H9 (cell line): ENCODE data around the gene MOCS2. TPM values are rescaled to one million over a fixed set of nuclear protein-coding genes. Genes with fewer than 3 reads are reported as not detected.

ENCODE experiments used
- DNase-seq: peaks from one replicate; pipeline ENCODE4 v3.0.0-alpha.2; 2017
- H2AFZ ChIP-seq: one replicate; pipeline ENCODE4 v1.6.1; 2013; ENCODE audit warnings: mild to moderate bottlenecking, low read length, control low read depth, moderate library complexity
- H2AK5ac ChIP-seq: 2 replicates; pipeline ENCODE4 v1.6.1; 2013; ENCODE audit warnings: low read length, control low read depth, mixed read lengths; ENCODE audit not compliant: insufficient read length
- H2BK120ac ChIP-seq: one replicate; pipeline ENCODE4 v1.6.1; 2013; ENCODE audit warnings: low read depth, mild to moderate bottlenecking, low read length, control low read depth, inconsistent platforms; ENCODE audit not compliant: poor library complexity, severe bottlenecking
- H2BK12ac ChIP-seq: 2 replicates; pipeline ENCODE4 v1.6.1; 2013; ENCODE audit warnings: low read length, control low read depth, mixed read lengths, low read depth; ENCODE audit not compliant: insufficient read length
- H2BK15ac ChIP-seq: 2 replicates; pipeline ENCODE4 v1.6.1; 2013; ENCODE audit warnings: low read depth, low read length, control low read depth
- H2BK20ac ChIP-seq: one replicate; pipeline ENCODE4 v1.6.1; 2013; ENCODE audit warnings: low read depth, mild to moderate bottlenecking, low read length, control low read depth, inconsistent platforms; ENCODE audit not compliant: poor library complexity, severe bottlenecking
- H2BK5ac ChIP-seq: 2 replicates; pipeline ENCODE4 v1.6.1; 2013; ENCODE audit warnings: low read length, control low read depth, mixed read lengths; ENCODE audit not compliant: insufficient read length
- H3K14ac ChIP-seq: 2 replicates; pipeline ENCODE4 v1.6.1; 2013; ENCODE audit warnings: low read length, control low read depth; ENCODE audit not compliant: insufficient read depth
- H3K18ac ChIP-seq: 2 replicates; pipeline ENCODE4 v1.6.1; 2013; ENCODE audit warnings: low read depth, mild to moderate bottlenecking, mixed read lengths, low read length, control low read depth; ENCODE audit not compliant: insufficient read length
- H3K23ac ChIP-seq: 2 replicates; pipeline ENCODE4 v1.6.1; 2013; ENCODE audit warnings: low read length, control low read depth, mixed read lengths, low read depth; ENCODE audit not compliant: insufficient read length
- H3K23me2 ChIP-seq: 2 replicates; pipeline ENCODE4 v1.6.1; 2013; ENCODE audit warnings: low read depth, mild to moderate bottlenecking, mixed read lengths, low read length, control low read depth; ENCODE audit not compliant: insufficient read length, poor library complexity, severe bottlenecking
- H3K27ac ChIP-seq: 2 replicates; pipeline ENCODE4 v1.5.1; 2013; ENCODE audit warnings: low read length, control low read depth, mixed read lengths, low read depth; ENCODE audit not compliant: insufficient read length
- H3K27me3 ChIP-seq: 2 replicates; pipeline ENCODE4 v1.6.1; 2013; ENCODE audit warnings: low read length, control low read depth, inconsistent platforms; ENCODE audit not compliant: insufficient read depth
- H3K4ac ChIP-seq: 2 replicates; pipeline ENCODE4 v1.6.1; 2013; ENCODE audit warnings: low read depth, mild to moderate bottlenecking, control low read depth, inconsistent platforms, low read length, moderate library complexity
- H3K4me1 ChIP-seq: 2 replicates; pipeline ENCODE4 v1.6.1; 2013; ENCODE audit warnings: low read length, control low read depth, inconsistent platforms; ENCODE audit not compliant: insufficient read depth
- H3K4me2 ChIP-seq: 2 replicates; pipeline ENCODE4 v1.6.1; 2013; ENCODE audit warnings: low read length, control low read depth, mixed read lengths; ENCODE audit not compliant: insufficient read length, insufficient read depth
- H3K56ac ChIP-seq: 2 replicates; pipeline ENCODE4 v1.6.1; 2013; ENCODE audit warnings: low read depth, mild to moderate bottlenecking, mixed read lengths, low read length, control low read depth; ENCODE audit not compliant: insufficient read length
- H3K79me1 ChIP-seq: 2 replicates; pipeline ENCODE4 v1.6.1; 2013; ENCODE audit warnings: low read depth, mild to moderate bottlenecking, moderate library complexity, low read length, control low read depth, inconsistent platforms; ENCODE audit not compliant: insufficient read depth, poor library complexity, severe bottlenecking
- H3K79me2 ChIP-seq: 2 replicates; pipeline ENCODE4 v1.6.1; 2013; ENCODE audit warnings: low read length, control low read depth, inconsistent platforms; ENCODE audit not compliant: insufficient read depth
- H3K9ac ChIP-seq: 2 replicates; pipeline ENCODE4 v1.6.1; 2013; ENCODE audit warnings: low read length, control low read depth, mixed read lengths; ENCODE audit not compliant: insufficient read length; ENCODE audit errors: extremely low read depth
- H3K9me3 ChIP-seq: one replicate; pipeline ENCODE4 v1.6.1; 2013; ENCODE audit warnings: low read depth, low read length, inconsistent platforms; ENCODE audit not compliant: control insufficient read depth
- H3T11ph ChIP-seq: one replicate; pipeline ENCODE4 v1.6.1; 2013; ENCODE audit warnings: mild to moderate bottlenecking, low read length, control low read depth, inconsistent platforms
- H4K20me1 ChIP-seq: one replicate; pipeline ENCODE4 v1.6.1; 2013; ENCODE audit not compliant: control insufficient read depth, insufficient read length, insufficient read depth
- H4K5ac ChIP-seq: 2 replicates; pipeline ENCODE4 v1.6.1; 2013; ENCODE audit warnings: low read depth, mild to moderate bottlenecking, mixed read lengths, low read length, control low read depth; ENCODE audit not compliant: insufficient read length
- H4K8ac ChIP-seq: replicated peaks from 2 replicates; pipeline ENCODE4 v1.6.1; 2013; ENCODE audit warnings: low read length, control low read depth, mixed read lengths, low read depth; ENCODE audit not compliant: insufficient read length
- H4K91ac ChIP-seq: 2 replicates; pipeline ENCODE4 v1.6.1; 2013; ENCODE audit warnings: low read depth, mild to moderate bottlenecking, moderate library complexity, mixed read lengths, low read length, control low read depth; ENCODE audit not compliant: insufficient read length
- H3K27ac Mint-ChIP-seq, 3 experiments: 2 replicates in 2 of 3; 3 replicates in 1 of 3; pipeline ENCODE4 v1.8.0; 2020 to 2021; ENCODE audit warnings: mixed read lengths in 3 of 3, mild to moderate bottlenecking in 1 of 3, moderate library complexity in 1 of 3
- H3K27me3 Mint-ChIP-seq: 2 replicates; pipeline ENCODE4 v1.8.0; 2021; ENCODE audit warnings: low read depth, mild to moderate bottlenecking, moderate library complexity, mixed read lengths
- H3K36me3 Mint-ChIP-seq, 3 experiments: 2 replicates in 2 of 3; 3 replicates in 1 of 3; pipeline ENCODE4 v1.8.0; 2020 to 2021; ENCODE audit warnings: low read depth in 3 of 3, mixed read lengths in 3 of 3; ENCODE audit not compliant: insufficient read depth in 1 of 3
- H3K4me1 Mint-ChIP-seq, 2 experiments: 2 replicates each; pipeline ENCODE4 v1.8.0; 2020; ENCODE audit warnings: mixed read lengths in 2 of 2
- H3K4me3 Mint-ChIP-seq, 2 experiments: 2 replicates in 1 of 2; 3 replicates in 1 of 2; pipeline ENCODE4 v1.8.0; 2020 to 2021; ENCODE audit warnings: mild to moderate bottlenecking in 2 of 2, mixed read lengths in 2 of 2, moderate library complexity in 1 of 2
- H3K9me3 Mint-ChIP-seq, 2 experiments: 2 replicates in 1 of 2; 3 replicates in 1 of 2; pipeline ENCODE4 v1.8.0; 2020; ENCODE audit warnings: mild to moderate bottlenecking in 2 of 2, mixed read lengths in 2 of 2, moderate library complexity in 1 of 2
- CTCF ChIP-seq: fragments of 200-600 bp; sonication (generic); conservative IDR thresholded peaks from 3 replicates; pipeline ENCODE4 v1.8.0; 2021; ENCODE audit warnings: antibody characterized with exemption, mild to moderate bottlenecking
- WGBS: extraction: QIAGEN DNeasy Blood & Tissue Kit; methylation state at CpG from one replicate; pipeline ENCODE4 v1.1.7; 2013; ENCODE audit warnings: missing lambda C conversion rate, low lambda C conversion rate, mixed read lengths; ENCODE audit not compliant: insufficient read length; ENCODE audit errors: extremely low coverage; 5-methylcytosine and 5-hydroxymethylcytosine counted together
- total RNA-seq: library from RNA; stranded (reverse); gene quantifications from 2 replicates; pipeline ENCODE4 v1.2.1, GENCODE V29; 2021

The MOCS2 gene
- total RNA-seq, 1 experiment from 2014 or later = 24.8 TPM

GRCh38 chr5:53091289-53091688 is 18.3 kb downstream of the MOCS2 start:
- no peak overlapping the region for H2AFZ ChIP-seq
- no peak overlapping the region for H3T11ph ChIP-seq
- H3K56ac ChIP-seq = no peak overlapping the region
- no peak overlapping the region for H3K18ac ChIP-seq
- H2BK20ac ChIP-seq = no peak overlapping the region
- H3K27me3 Mint-ChIP-seq = no peaks in the 10 kb centered on the region
- no peak overlapping the region for H3K9ac ChIP-seq
- H3K27ac Mint-ChIP-seq = no peak overlapping the region; a peak in 1 of 7 replicates
- TF ChIP-seq CTCF = no peak
- no peaks in the 10 kb centered on the region for H3K79me1 ChIP-seq
- WGBS = no CpG with 5 or more reads among the region's 2 CpGs
- no peak overlapping the region for H2AK5ac ChIP-seq
- no peak overlapping the region for H2BK12ac ChIP-seq
- no peaks in the 10 kb centered on the region for H3K4me1 ChIP-seq
- no peaks in the 10 kb centered on the region for H3K36me3 Mint-ChIP-seq
- no peak overlapping the region for H3K14ac ChIP-seq
- 0 out of 4 replicates have a peak, but pooled peaks cover 0 to 3% of the 10 kb centered on the region in 2 experiments for H3K4me1 Mint-ChIP-seq
- no peak overlapping the region for H2BK120ac ChIP-seq
- no peak overlapping the region for H3K4ac ChIP-seq
- no peaks in the 10 kb centered on the region for H3K9me3 ChIP-seq
- H3K4me2 ChIP-seq = no peak overlapping the region
- no peak overlapping the region for H4K5ac ChIP-seq
- no peak overlapping the region for H3K23ac ChIP-seq
- no peaks in the 10 kb centered on the region for H3K9me3 Mint-ChIP-seq
- no peak overlapping the region for H3K4me3 Mint-ChIP-seq
- no peaks in the 10 kb centered on the region for H4K20me1 ChIP-seq
- no peak overlapping the region for H3K27ac ChIP-seq
- no peaks in the 10 kb centered on the region for H3K23me2 ChIP-seq
- H3K79me2 ChIP-seq = no peaks in the 10 kb centered on the region
- no peak overlapping the region for H4K8ac ChIP-seq
- H2BK15ac ChIP-seq = no peak overlapping the region
- no peak for DNase-seq
- no peaks in the 10 kb centered on the region for H3K27me3 ChIP-seq
- H4K91ac ChIP-seq = no peak overlapping the region
- H2BK5ac ChIP-seq = no peak overlapping the region
